Measurements from ENCODE around the gene NCR3LG1.

DNA sequence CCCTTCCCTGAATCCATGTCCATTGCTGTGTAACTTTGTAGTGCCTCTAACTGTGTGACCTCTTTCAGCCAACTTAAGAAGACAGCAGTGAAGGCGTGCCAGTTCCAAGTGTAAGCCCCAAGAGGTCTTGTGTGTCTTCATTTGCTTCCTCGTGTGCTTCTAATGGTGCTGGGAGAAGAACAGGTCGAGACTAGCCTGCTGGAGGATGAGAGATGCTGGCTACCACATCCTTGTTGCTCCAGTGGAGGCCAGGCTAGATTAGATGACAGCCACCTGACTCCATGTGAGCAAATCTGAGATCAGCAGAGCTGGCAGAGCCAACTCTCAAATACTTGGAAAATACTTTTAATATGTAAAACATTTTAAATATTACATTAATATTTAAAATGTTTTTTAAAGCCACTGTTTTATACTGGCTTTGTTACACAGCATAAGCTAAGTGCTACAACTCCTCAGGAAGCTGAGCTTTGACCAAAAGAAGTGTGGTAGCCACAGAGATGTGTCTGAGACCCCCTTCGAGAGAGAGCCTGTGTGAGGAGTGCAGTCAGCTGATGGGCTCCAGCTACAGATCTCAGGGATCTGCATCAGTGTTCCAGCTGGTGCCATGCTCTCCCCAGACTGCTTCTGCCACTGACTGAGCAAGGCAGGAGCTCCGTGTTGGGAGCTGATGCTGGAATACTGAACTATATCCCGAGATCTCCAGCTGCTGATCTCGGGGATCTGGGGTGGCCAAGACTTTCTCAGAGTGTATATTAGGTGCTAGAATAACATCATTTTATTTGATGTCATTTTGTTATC, 28.0 kb downstream of the NCR3LG1 start:
- TF ChIP-seq POLR2AphosphoS5 (IDR thresholded peaks at IDR 0.05; ENCODE audit: low read depth, low read length): no peak
- no peak for TF ChIP-seq SIN3A (IDR thresholded peaks at IDR 0.05; ENCODE audit: borderline replicate concordance, insufficient read depth, low read length)
- no peak for TF ChIP-seq TAF1 (IDR thresholded peaks at IDR 0.05; ENCODE audit: borderline replicate concordance, insufficient read depth, low read length)
- TF ChIP-seq, protein P1, sequence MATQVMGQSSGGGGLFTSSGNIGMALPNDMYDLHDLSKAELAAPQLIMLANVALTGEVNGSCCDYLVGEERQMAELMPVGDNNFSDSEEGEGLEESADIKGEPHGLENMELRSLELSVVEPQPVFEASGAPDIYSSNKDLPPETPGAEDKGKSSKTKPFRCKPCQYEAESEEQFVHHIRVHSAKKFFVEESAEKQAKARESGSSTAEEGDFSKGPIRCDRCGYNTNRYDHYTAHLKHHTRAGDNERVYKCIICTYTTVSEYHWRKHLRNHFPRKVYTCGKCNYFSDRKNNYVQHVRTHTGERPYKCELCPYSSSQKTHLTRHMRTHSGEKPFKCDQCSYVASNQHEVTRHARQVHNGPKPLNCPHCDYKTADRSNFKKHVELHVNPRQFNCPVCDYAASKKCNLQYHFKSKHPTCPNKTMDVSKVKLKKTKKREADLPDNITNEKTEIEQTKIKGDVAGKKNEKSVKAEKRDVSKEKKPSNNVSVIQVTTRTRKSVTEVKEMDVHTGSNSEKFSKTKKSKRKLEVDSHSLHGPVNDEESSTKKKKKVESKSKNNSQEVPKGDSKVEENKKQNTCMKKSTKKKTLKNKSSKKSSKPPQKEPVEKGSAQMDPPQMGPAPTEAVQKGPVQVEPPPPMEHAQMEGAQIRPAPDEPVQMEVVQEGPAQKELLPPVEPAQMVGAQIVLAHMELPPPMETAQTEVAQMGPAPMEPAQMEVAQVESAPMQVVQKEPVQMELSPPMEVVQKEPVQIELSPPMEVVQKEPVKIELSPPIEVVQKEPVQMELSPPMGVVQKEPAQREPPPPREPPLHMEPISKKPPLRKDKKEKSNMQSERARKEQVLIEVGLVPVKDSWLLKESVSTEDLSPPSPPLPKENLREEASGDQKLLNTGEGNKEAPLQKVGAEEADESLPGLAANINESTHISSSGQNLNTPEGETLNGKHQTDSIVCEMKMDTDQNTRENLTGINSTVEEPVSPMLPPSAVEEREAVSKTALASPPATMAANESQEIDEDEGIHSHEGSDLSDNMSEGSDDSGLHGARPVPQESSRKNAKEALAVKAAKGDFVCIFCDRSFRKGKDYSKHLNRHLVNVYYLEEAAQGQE (IDR thresholded peaks at IDR 0.05; ENCODE audit: insufficient read depth in 1 of 2, low read depth in 2 of 2, low read length in 2 of 2): no peak
